ENCODE results near the gene ACCSL.

Gene ACCSL

DNA sequence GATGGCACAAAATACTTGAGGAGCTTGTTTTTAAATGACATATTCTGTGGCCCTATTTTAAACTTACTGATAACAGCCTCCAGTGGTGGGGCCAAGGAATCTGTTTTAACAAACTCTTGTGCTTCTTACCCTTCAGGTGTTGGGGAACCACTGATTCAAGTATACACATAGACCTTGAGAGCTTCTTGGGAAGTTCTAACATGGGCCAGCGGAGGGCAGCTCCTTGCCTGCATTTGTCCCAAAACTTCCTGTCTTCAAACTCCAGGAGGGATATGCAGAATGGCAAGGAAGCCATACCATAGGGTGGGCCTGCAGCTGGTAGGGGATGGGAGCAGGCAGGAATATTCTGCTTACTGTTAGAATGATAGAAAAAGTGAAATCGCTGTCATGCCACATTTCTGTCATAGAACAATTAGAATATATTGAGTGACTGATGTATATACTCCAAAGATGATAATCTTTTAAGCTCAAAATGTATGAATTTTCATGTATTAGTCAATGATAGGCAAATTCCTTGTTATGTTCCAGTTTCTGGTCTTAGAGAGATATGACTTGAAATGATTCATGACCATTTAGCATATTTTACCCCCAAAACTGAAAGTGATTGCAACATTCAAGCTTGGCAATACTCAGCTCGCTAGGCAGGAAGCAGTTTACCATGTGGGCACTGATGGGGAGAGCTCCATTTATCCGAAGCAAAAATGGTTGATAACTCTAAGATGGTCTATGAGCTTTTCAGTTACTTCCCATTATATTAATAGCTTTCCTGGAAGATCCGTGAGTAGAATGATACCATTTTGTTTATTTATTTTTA lies 56.9 kb downstream of the ACCSL start:
- FAIRE-seq: no peak

DNA sequence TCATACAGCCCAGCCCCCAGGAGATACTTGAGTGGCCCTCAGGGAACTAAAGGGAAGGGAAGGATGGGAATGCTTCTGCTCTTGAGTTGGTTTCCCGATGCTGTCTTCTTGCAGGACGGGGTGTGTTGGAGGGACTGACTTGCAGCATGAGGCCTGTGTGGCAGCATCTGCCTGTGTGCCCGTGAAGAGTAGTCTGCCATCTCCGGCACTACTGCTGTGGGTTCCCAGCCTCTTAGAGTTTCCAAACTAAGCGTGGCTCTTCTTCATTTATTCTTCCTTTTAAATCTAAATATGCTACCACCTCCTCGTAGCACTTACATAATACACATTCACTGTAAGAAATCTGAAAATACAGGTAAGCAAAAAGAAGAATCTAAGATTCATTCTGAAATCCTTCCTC lies 60.5 kb downstream of the ACCSL start:
- no peak for FAIRE-seq
